ENCODE measurements around the gene RNFT2. TPM values are rescaled to one million over a fixed set of nuclear protein-coding genes. Genes with fewer than 3 reads are reported as not detected.

RNFT2 gene
- polyA plus RNA-seq, 2 of the 4 experiments (the other 2 are of a cell fraction): 2.6 to 7.2 TPM

GRCh38 chr12:116697305-116697704, 40.8 kb upstream of the RNFT2 start (continued):
- no peak for TF ChIP-seq FOSB (CRISPR knock-in tag; IDR thresholded peaks at IDR 0.05)
- TF ChIP-seq EHF (CRISPR knock-in tag; IDR thresholded peaks at IDR 0.05): no peak
- TF ChIP-seq GATA3 (IDR thresholded peaks at IDR 0.05; ENCODE audit: borderline replicate concordance): no peak
- no peak for TF ChIP-seq ZC3H11A (IDR thresholded peaks at IDR 0.05)
- TF ChIP-seq, protein P1, sequence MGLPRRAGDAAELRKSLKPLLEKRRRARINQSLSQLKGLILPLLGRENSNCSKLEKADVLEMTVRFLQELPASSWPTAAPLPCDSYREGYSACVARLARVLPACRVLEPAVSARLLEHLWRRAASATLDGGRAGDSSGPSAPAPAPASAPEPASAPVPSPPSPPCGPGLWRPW (IDR thresholded peaks at IDR 0.05): no peak
- TF ChIP-seq MYC (IDR thresholded peaks at IDR 0.05; ENCODE audit: borderline replicate concordance, low read length): no peak
- TF ChIP-seq BCL3 (IDR thresholded peaks at IDR 0.05): no peak

DNA sequence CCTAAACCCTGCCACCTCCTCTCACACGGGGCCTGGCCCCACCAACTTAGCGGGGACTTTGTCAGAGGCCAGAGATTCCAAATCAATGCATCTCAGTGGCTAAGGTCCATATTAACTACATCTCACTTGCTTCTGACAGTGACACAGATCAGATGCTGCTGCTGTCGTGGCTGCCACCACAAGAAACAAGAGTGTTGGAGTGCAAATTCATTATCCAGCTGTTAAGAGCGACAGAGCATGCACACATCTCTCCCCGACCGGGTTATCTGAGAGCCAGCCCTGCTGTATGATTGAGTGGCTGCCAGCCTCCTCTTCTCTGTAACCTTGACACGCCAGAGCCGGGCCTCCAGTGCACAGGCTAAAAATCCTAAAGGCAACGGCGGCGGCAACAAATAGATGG, 40.4 kb upstream of the RNFT2 start:
- ChIA-PET POLR2A (interaction anchor here (0.6 kb wide), 1 partner anchor 562 kb away, joined by 5 read pairs; no protein-coding TSS in a partner anchor), CTCF (interaction anchor here (0.6 to 5.0 kb wide), 13 partner anchors 8 to 695 kb away, joined by 3 to 39 read pairs (median 3); no protein-coding TSS in a partner anchor)
- Histone ChIP-seq H3K27ac (no peak overlapping the region), H3K4me1 (no peaks in the 10 kb centered on the region), H3K9me3 (no peaks in the 10 kb centered on the region), H3K4me2 (no peak overlapping the region), H3K4me3 (no peak overlapping the region)
- ATAC-seq (peak in 1 of 2 experiments; percentile 25; a peak in 2 of 6 replicates), FAIRE-seq (no peak), DNase-seq (ENCODE audit: low read depth in 1 of 2, low spot score in 1 of 2) (no peak)
- WGBS (ENCODE audit: missing lambda C conversion rate): 90% methylated on average over 11 of the region's 11 CpGs
- TF ChIP-seq KDM5A (IDR thresholded peaks at IDR 0.05): no peak
- TF ChIP-seq HOXB13 (CRISPR knock-in tag; IDR thresholded peaks at IDR 0.05; ENCODE audit: low read depth): no peak
- no peak for TF ChIP-seq CEBPB (IDR thresholded peaks at IDR 0.05)
- no peak for TF ChIP-seq ZSCAN20 (CRISPR knock-in tag; IDR thresholded peaks at IDR 0.05)
- no peak for TF ChIP-seq E2F6 (IDR thresholded peaks at IDR 0.05; ENCODE audit: borderline replicate concordance, low read depth)
- no peak for TF ChIP-seq RFX5 (IDR thresholded peaks at IDR 0.05)
- no peak for TF ChIP-seq PBX3 (IDR thresholded peaks at IDR 0.05)
- TF ChIP-seq EHF (CRISPR knock-in tag; IDR thresholded peaks at IDR 0.05): no peak
- TF ChIP-seq BHLHE40 (IDR thresholded peaks at IDR 0.05; ENCODE audit: low read depth, low read length): no peak
- no peak for TF ChIP-seq RARB (CRISPR knock-in tag; IDR thresholded peaks at IDR 0.05)
- TF ChIP-seq ELK1 (IDR thresholded peaks at IDR 0.05; ENCODE audit: low read depth, low read length): no peak
- no peak for TF ChIP-seq ZNF302 (CRISPR knock-in tag; IDR thresholded peaks at IDR 0.05)
- TF ChIP-seq MYC (IDR thresholded peaks at IDR 0.05; ENCODE audit: borderline replicate concordance, low read length): no peak
- no peak for TF ChIP-seq USF2 (IDR thresholded peaks at IDR 0.05)
- TF ChIP-seq CBX8 (IDR thresholded peaks at IDR 0.05): no peak
- no peak for TF ChIP-seq FOXS1 (CRISPR knock-in tag; IDR thresholded peaks at IDR 0.05)
- TF ChIP-seq GATA3 (IDR thresholded peaks at IDR 0.05; ENCODE audit: borderline replicate concordance): no peak
- TF ChIP-seq MAX (IDR thresholded peaks at IDR 0.05): no peak
- no peak for TF ChIP-seq ZC3H11A (IDR thresholded peaks at IDR 0.05)
- no peak for TF ChIP-seq JUNB (IDR thresholded peaks at IDR 0.05)
